ENCODE measurements around the gene CCL7.
A peak's percentile ranks its signal among the peaks of the same experiment; 100 is the strongest.

CCL7 gene

DNA sequence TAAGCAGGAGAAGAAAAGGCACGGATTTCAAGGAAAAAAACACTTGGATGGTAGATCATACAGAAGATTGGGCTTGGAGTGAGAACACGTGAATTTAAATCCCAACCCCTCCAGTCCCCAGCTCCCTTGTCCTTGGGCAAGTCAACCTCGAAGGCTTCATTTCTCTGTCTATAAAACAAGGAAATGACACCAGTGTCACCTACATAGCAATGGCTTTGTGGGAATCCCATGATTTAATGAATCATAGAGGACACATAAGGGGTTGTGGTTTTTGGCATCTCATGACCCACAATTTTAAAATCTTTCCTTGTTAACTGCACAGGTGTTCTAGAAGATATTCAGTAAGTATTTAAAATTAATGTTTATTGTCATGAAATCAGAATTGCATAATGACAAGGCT, 23.1 kb upstream of the CCL7 start:
- DNase-seq (ENCODE audit: low spot score) = no peak

DNA sequence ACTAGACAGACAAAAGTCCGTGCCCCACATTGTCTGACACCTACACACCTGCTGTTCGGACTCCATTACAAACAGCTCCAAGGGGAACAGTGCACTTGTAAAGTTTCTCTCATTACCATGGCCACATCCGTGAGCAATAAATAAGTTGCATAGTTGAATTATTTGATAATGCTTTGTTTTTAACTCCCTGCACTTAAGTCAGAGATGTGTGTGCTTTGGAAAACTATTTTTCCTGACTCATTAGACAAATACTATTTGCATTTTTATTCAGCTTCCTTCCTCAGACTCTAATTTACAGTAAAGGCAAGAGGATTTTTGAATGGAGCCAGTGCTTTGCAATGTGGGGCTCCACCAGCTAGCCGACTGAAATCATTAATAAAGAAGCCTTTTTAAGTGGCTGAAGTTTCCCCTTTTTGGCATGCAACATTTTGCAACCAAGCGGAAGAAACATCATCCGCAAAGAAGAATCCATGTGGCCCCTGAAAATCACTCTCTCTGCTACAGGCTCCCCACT, 21.5 kb upstream of the CCL7 start:
- DNase-seq (ENCODE audit: low spot score) = no peak

DNA sequence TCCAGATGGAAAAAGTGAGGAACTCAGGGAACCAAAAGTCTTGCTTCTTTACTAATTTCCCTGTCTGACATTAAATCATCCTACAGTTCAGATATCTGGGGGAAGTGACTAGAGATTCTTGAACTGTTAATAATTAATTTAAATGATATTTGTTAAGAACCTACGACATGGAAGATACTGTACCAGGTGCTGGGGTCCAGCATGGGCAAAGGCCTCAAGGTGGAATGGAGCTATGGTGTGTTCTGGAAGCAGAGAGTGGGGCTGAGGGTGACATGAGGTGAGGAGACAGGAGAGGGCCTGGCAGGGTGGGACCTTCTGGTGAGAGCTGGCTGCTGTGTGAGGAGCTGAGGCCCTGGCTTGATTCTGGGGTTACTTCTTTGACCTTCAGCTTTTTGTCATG, 21.0 kb upstream of the CCL7 start:
- DNase-seq (ENCODE audit: low spot score) = no peak

DNA sequence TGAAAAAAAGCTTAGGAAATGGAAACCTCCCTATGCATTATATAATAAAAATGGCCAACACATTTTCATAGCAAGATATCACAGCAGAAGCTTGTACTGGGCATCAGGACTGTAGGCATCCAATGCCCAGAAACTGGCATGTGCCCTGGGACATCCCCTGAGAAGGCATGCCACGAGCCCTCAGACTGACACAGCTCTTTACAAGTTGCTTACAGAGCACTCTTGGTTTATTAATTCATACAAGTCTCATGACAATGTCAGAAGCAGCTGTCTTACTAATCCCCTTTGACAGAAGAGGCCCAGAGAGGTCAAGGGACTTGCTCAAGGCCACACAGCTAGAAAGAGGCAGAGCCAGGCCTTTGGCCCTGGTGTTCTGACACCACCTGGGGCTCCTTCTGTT, 20.5 kb upstream of the CCL7 start:
- DNase-seq (ENCODE audit: low spot score) = no peak

DNA sequence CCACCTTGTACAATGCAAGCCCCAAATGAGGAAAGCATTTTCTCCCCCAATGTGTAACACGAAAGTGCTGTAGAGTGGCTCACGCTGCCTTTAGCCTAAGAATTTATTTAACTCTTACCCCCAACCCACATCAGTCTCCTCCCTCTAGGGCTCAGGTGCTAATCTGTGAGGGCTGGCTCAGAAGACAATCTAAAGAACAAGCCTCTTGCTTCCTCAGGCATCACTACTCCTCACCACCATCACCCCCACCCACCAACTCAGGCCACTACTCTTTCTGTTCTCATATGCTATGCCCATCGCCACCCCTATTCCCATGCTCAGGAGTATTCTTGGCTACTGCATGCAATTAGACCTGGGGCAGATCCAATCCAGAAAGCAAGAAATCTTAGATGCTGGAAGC, 18.8 kb upstream of the CCL7 start:
- no peak for DNase-seq (ENCODE audit: low spot score)

DNA sequence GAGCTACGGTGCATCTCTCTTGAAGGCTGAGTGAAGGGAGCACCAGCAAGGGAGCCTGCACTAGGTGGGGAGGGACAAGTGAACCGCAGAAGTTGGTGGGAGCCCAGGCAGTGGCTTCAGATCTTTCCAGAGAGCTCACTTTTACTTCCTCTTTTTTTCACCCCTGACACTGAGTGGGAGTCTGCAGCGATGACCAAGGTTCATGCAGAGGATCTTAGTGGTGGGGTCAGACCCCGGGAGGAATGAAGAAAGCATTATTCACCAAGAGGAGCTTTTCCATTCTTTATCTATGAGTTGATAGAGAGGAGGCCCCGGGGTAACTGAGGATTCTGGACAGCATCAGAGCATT, 18.0 kb upstream of the CCL7 start:
- no peak for DNase-seq (ENCODE audit: low spot score)

DNA sequence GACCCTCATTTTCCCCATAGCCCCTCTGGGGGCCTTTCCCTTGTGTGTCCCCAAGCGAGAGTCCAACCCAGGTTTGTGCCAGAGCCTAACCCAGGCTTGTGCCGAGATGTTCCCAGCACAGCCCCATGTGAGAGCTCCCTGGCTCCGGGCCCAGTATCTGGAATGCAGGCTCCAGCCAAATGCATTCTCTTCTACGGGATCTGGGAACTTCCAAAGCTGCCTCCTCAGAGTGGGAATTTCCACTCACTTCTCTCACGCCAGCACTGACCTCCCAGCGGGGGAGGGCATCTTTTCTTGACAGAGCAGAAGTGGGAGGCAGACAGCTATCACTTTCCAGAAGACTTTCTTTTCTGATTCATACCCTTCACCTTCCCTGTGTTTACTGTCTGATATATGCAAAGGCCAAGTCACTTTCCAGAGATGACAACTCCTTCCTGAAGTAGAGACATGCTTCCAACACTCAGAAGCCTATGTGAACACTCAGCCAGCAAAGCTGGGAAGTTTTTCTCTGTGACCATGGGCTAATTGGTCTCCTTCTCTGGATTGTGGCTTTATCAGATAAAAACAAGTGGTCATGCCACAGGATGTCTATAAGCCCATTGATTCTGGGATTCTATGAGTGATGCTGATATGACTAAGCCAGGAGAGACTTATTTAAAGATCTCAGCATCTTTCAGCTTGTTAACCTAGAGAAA, 17.4 kb upstream of the CCL7 start:
- no peak for DNase-seq (ENCODE audit: low spot score)

DNA sequence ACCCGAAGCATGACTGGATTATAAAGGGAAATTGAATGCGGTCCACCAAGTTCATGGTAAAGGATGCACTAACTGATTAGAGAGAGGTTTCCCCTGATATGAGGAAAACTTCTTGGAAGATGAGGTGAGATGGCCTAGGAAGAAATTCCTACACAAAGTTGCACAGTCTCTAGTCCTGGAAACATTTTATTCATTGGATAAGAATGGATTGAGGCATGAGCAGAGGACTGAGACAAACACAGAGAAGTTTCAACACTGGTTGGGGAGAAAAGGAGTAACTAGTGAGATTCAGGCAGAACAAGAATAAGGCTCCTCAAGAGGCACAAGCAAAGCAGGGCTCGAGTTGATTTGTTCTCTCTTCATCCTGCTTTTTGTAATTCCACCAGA, 16.9 kb upstream of the CCL7 start:
- no peak for DNase-seq (ENCODE audit: low spot score)

DNA sequence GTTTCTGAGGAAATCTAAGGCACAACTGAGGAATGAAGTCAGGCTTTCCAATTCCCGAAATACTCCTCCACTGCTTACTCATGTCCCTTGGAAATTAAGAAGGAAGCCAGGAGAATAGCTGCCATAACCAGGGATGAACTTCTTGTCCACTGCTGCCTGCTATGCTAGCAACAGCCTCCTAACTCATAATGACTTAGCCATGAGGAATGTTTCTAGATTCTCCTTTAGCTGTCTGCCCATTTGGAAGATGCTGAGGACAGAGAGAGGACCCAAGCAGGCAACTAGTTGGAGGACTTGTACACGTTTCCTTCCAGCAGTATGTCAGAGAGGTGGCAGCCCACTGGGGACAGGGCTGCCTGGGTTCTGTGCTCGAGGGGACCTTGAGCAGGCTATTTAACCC, 15.9 kb upstream of the CCL7 start:
- DNase-seq (ENCODE audit: low spot score) = no peak

DNA sequence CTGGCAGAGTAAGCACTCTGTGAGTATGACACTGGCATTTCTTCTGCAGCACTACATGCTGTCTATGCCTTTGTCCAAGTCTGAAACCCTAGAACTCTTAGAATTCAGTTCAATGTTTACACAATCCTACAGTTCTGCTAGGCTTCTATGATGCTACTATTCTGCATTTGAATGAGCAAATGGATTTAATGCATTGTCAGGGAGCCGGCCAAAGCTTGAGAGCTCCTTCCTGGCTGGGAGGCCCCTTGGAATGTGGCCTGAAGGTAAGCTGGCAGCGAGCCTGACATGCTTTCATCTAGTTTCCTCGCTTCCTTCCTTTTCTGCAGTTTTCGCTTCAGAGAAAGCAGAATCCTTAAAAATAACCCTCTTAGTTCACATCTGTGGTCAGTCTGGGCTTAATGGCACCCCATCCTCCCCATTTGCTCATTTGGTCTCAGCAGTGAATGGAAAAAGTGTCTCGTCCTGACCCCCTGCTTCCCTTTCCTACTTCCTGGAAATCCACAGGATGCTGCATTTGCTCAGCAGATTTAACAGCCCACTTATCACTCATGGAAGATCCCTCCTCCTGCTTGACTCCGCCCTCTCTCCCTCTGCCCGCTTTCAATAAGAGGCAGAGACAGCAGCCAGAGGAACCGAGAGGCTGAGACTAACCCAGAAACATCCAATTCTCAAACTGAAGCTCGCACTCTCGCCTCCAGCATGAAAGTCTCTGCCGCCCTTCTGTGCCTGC, 15.2 kb upstream of the CCL7 start, which contains the start of gene CCL2:
Gene CCL2, plus strand, starts transcription at position 635 of the 730 bp plus-strand sequence. Its CDS starts 65 bp downstream, at position 700.
- peak; percentile 75 for DNase-seq (ENCODE audit: low spot score)

DNA sequence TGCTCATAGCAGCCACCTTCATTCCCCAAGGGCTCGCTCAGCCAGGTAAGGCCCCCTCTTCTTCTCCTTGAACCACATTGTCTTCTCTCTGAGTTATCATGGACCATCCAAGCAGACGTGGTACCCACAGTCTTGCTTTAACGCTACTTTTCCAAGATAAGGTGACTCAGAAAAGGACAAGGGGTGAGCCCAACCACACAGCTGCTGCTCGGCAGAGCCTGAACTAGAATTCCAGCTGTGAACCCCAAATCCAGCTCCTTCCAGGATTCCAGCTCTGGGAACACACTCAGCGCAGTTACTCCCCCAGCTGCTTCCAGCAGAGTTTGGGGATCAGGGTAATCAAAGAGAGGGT, 14.7 kb upstream of the CCL7 start:
- DNase-seq (ENCODE audit: low spot score) = no peak

DNA sequence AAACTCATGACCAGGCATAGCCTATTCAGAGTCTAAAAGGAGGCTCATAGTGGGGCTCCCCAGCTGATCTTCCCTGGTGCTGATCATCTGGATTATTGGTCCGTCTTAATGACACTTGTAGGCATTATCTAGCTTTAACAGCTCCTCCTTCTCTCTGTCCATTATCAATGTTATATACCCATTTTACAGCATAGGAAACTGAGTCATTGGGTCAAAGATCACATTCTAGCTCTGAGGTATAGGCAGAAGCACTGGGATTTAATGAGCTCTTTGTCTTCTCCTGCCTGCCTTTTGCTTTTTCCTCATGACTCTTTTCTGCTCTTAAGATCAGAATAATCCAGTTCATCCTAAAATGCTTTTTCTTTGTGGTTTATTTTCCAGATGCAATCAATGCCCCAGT, 14.2 kb upstream of the CCL7 start:
- no peak for DNase-seq (ENCODE audit: low spot score)

DNA sequence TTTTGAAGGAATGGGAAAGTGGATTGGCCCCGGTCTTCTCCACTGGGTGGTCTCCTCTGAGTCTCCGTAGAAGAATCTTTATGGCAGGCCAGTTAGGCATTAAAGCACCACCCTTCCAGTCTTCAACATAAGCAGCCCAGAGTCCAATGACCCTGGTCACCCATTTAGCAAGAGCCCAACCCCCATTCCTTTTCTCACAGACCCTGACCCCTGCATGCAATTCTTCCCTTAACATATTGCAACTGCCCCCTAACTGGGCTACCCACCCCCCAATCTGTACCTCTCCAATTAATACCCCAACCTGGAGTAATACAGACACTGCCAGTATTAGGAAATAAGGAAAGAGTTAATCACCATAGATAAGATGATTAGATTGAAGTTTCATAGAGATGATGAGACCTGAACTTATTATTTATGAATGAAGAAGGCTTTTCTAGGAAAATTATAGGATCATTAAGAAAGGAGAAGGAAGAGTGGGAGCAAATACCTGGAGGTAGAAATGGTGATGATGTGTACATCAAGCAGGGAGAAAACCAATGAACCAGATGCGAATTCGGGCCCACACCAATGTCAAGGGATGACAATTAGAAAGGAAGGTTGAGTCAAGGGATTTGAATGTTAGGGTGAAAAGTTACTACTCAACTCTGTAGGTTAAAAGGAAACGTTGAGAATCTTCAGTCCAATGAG, 12.6 kb upstream of the CCL7 start:
- DNase-seq (ENCODE audit: low spot score) = no peak

DNA sequence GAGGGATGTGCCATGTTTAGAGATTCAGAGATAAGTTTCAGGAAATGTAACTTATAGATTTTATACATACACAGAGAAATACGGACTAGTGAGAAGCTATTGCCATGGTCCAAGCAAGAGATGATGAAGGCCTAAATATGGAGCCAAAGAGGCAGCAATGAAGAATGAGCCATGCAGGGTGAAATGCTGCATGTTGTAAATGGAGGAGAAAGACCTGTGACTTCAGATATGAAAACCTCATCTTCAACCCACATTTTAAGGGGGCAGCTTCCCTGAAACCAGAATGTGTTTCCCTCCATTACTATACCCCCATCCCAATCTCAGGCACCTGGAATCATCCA, 12.1 kb upstream of the CCL7 start:
- DNase-seq (ENCODE audit: low spot score) = no peak

DNA sequence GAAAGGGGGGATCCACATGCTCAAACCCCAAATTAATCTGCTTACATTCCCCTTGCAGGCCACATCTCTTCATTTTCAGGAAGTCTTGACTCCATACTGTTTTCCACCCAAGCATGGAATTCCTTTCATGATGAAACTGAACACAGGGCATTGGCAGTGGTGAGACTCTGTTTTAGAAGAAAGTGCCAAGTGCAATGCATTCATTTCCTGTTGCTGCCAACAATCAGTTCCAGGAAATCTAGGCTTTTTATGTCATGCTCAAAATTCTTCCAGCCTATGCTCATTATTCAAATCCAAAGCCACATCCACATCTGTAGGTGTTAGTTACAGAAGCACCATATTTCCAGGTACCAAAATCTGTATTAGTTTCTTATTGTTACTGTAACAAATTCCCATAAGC, 10.9 kb upstream of the CCL7 start:
- no peak for DNase-seq (ENCODE audit: low spot score)

DNA sequence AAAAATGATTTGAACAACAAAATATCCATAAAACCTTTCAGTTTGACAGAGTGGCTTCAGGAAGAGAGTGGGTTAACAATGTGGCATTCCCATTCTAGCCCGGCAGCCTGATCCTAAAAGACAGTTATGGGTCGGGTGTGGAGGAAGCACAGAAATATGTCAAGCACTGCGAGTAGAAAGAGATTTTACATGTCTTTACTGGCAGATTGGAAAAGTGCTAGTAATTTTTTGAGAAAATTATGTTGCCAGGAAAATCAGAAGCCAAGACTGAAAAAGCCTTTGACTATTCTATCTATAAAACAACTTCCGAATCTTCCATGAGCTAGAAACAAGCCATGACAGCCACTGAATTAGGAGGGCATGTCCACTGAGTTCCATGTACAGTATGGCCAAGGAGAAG, 9.2 kb upstream of the CCL7 start:
- no peak for DNase-seq (ENCODE audit: low spot score)

DNA sequence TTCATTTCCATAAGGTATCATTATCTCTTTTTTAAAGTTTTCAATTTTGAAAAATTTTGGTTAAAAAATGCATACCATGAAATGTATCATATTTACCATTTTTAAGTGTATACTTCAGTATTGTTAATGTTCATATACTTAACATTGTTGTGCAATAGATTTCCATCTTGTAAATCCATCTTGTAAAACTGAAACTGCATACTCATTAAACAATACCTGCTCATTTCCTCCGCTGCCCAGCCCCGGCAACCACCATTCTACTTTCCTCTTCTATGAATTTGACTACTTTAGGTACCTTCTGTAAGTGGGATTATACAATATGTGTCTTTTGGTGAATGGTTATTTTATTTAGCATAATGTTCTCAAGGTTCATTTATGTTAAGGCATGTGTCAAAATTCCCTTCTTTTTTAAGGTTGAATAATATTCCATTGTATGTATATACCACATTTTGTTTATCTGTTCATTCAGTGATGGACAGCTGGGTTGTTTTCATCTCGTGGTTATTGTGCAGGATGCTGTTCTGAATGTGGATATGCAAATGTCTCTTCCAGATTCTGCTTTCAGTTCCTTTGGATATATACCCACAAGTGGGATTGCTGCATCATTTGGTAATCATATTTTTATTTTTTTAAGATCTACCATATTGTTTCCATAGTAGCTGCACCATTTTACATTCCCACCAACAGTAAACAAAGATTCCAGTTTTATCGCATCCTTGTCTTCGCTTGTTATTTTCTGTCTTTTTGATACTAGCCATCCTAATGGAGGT, 8.3 kb upstream of the CCL7 start:
- DNase-seq (ENCODE audit: low spot score) = no peak

DNA sequence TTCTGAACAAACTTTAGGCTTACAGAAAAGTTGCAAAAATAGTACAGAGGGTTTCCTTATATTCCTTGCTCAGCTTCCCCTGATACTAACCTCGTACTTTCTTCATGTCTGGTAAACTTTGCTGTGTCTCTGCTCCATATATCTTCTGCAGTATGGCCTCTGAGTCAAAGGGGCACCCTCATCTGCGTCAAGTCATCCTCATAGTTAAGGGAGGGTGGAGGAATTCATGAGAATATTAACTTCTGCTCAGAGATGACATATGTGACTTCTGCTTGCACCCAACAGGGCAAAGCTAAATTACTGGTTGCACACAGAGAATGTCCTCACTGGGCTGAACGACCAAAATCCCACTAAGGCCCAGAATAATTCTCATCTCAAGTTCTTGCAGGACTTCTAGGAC, 4.3 kb upstream of the CCL7 start:
- no peak for DNase-seq (ENCODE audit: low spot score)

DNA sequence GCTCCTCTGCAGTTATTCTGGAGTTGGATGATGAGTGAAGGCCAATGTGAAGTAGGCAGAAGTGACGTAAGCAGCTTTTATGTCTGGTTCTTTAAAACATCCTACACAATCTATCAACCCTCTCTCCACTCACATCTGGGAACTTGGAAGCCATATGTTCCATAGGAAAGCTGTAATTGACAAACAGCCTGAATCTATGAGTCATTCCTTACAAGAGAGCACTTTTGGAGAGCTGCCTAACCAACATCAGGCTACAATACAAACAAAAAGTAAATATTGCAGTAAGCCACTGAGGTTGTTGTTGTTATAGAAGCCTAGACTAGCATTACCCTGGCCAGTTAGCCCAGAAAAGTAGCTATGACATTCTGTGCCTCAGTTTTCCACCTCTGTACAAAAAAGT, 5.9 kb downstream of the CCL7 start:
- DNase-seq (ENCODE audit: low spot score) = no peak

DNA sequence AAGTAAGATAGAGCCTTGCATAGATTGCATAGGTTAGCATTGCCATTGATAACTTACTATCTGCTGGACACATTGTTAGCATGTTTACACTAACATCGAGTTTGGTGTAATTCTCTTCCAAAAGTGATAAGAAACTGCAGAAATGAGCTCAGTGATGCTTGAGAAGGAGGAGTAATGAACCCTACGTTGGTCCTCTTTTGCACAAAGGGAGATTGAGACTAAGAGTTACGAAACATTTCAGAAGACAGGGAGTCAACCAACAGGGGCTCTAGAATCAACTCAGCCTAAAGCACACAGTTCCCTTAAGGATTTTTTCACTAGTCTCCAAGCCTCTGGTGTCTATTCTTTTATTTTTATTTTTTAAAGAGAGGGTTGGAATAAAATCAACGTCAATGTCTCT, 6.8 kb downstream of the CCL7 start:
- DNase-seq (ENCODE audit: low spot score) = no peak

DNA sequence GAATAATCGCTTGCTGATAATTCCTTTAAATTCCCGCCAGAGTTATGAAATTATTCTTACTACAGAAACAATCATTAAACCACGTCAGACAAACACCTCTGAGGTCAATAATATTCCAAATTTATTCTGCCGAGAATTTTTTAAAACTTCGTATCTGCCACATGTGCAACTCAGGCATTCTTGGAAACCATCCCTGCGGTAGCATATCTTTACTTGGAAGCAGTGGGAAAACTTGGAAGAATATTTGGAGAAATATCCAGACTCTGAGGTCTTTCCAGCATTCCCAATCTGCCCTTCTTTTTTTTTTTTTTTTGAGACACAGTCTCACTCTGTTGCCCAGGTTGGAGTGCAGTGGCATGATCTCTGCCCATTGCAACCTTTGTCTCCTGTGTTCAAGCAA, 13.6 kb downstream of the CCL7 start:
- no peak for DNase-seq (ENCODE audit: low spot score)

DNA sequence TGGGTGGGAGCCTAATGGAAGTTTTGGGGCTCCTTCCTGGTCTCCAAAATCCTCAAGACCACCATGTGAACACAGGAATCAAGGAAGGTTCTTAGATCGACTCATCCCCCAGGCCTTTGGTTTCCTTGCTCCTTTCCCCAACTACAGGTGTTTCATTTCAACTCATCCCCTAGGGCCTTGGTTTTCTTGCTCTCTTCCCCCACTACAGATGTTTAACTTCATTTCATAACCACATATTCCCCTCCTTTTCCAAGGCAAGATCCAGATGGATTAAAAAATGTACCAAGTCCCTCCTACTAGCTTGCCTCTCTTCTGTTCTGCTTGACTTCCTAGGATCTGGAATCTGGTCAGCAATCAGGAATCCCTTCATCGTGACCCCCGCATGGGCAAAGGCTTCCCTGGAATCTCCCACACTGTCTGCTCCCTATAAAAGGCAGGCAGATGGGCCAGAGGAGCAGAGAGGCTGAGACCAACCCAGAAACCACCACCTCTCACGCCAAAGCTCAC, 15.3 kb downstream of the CCL7 start, which contains the start of gene CCL11:
Gene CCL11, plus strand, starts transcription at position 457 of the 507 bp plus-strand sequence. CDS start 67 bp downstream, outside the sequence.
- peak; percentile 22 for DNase-seq (ENCODE audit: low spot score)

All from ecto neural progenitor cell (in vitro differentiated cells).